ENCODE measurements around the gene CDC42EP4.
"Not testable (repeated sequence)": the region's sequence is repeated elsewhere in the genome, so short reads cannot be mapped to it uniquely, and the experiment has no call there.

The CDC42EP4 gene

GRCh38 chr17:73318836-73319235 lies 7.0 kb upstream of the CDC42EP4 start:
- DNase-seq: no peak

DNA sequence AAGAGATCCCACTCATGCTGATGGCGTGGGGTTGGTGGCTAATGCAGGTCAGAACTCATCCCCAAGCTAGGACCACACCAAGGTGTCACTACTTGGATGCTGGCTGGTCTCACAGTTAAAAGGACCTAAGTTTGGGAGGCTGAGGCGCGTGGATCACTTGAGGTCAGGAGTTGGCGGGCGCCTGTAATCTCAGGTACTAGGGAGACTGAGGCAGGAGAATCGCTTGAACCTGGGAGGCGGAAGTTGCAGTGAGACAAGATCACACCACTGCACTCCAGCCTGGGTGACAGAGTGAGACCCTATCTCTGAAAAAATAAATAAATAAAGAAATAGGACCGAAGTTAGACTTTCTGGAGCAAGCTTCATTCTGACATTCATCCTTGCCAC lies 6.6 kb upstream of the CDC42EP4 start:
- no peak for DNase-seq

GRCh38 chr17:73317513-73318426 lies 6.0 kb upstream of the CDC42EP4 start:
- DNase-seq: no peak

- no peak for DNase-seq
These were observed 5.2 kb upstream of the CDC42EP4 start for GRCh38 chr17:73316919-73317505.

GRCh38 chr17:73315471-73315870 lies 3.7 kb upstream of the CDC42EP4 start:
- no peak for DNase-seq

DNA sequence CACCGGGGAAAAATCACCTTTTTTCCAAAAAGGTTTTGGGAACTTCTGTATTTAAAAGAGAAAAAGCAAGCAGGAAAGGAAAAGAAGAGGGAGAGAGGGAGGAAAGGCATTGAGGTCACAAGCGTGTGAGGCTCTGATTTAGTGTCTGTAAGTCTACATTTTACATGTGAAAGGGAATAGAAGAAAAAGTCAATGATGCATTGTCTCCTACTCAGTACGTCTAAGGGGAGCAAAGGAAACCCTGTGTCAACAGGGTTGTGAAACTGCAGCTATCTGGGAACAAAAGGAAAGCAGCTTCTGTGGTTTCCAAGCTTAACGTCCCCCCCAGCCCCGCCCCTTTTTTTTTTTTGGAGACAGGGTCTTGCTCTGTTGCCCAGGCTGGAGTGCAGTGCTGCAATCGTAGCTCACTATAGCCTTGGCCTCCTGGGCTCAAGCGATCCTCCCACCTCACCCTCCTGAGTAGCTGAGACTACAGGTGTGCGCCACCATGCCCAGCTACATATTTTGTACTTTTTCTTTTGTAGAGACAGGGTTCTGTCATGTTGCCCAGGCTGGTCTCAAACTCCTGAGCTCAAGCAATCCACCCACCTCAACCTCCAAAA lies 1.8 kb upstream of the CDC42EP4 start:
- DNase-seq: no peak

- not testable (repeated sequence) for DNase-seq
These were observed 1.1 kb upstream of the CDC42EP4 start for GRCh38 chr17:73312887-73313286.

- DNase-seq: no peak
These were observed 397 bp downstream of the CDC42EP4 start for GRCh38 chr17:73311428-73311780.

DNA sequence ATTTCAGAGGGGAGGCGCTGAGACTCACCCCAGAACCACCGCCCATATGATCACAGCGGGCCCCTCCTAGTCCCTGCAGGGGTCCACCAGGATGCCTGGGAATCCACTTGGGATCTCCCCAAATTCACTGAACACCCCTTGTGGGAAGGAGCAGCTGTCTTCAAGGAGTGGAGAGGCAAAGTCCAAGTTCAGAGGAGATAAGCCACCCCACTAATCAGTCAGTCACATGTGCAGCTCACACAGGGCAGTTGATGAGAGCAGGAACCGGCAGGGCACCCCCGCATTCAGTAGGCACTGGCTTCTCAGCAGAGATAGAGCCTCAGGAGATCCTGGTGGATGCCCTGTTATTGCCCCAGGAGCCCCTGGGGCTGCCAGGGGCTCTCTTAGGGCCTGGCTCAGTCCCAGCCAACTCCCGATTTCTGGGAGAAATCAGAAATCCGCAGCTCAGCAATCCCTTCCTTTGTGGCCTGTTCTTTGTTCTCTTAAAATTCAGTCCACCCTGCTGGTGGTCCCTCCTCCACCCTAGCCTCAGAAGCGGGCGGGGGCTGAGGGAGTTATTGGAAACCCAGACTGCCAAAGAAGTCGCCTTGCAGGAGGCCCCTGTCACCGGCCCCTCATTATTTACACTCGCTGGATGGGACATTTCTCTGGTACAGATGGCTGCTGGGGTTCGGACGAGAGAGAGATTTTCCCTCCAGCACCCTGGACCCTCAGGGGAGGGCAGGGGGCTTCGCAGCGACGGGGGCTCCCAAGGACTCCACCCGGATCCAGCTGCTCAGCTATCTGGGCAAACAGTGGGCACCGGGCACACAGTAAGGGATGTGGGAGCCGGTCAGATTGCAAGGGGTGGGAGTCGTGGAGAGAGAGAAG lies 1.8 kb downstream of the CDC42EP4 start:
- no peak for DNase-seq

DNA sequence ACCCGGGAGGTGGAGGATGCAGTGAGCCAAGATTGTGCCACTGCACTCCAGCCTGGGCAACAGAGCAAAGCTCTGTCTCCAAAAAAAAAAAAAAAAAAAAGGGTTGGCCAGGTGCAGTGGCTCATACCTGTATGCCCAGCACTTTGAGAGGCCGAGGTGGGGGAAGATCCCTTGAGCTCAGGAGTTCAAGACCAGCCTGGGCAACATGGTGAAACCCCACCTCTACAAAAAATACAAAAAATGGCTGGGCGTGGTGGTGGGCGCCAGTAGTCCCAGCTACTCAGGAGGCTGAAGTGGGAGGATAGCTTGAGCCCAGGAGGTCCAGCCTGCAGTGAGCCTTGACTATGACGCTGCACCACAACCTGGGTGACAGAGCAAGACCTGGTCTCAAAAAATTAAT lies 2.8 kb downstream of the CDC42EP4 start:
- DNase-seq: not testable (repeated sequence)

- DNase-seq: no peak
These were observed 3.6 kb downstream of the CDC42EP4 start for GRCh38 chr17:73308017-73308823.

DNA sequence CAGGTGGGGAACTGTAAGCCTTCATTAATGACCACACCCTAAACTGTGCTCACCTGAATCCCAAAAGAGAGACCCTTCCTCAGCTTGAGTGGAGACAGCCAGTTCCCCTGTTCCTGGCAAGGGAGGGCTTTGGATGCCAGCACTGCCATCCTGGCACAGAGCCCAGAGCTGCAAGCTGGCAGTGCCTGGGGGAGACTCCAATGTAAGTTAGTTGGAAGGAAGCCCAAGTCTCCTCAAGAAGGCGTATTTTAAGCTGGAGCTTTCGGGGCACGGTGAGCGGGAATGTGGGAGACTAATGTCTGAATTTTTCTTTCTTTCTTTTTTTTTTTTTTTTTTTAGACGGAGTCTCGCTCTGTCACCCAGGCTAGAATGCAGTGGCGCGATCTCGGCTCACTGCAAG lies 4.7 kb downstream of the CDC42EP4 start:
- no peak for DNase-seq

DNA sequence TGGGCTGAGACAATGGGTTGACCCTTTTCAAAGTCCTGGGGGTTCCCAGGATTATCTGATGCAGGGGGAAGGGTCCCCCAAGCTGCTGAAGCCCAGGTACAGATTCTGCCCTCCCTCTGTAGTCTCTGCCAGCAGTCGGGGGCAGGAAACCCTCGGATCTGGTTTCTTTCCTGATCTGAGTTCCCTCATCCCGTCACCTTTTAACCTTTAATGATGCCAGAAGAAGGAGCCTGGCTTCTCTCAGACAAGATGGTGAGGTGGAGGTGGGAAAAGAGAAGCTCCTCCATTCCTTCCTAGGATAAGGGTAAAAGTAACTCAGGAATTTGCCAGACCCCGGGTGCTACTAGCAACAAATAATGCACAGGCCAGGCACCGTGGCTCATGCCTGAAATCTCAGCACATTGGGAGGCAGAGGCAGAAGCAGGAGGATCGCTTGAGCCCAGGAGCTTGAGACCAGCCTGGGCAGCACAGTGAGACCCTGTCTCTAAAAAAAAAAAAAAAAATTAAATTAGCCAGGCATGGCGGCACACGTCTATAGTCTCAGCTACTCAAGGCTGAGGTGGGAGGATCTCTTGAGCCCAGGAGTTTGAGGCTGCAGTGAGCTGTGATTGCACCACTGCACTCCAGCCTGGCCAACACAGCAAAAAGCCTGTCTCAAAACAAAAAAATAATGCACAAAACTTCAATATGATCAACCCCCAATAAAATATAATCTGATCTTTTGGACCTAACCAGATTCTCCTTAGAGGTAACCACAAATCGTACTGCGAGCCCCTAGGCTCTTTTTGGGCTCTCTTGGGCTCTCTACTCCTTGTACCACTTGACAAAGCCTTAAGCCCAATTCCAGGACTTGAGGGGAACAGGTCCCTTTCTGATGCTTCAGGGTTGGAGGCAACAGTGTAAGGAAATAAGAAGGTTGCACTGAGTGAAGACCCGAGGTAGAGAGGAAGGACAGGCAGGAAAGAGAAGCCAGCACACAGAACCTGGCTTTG lies 5.7 kb downstream of the CDC42EP4 start:
- DNase-seq: no peak

GRCh38 chr17:73304971-73305812 lies 6.6 kb downstream of the CDC42EP4 start:
- DNase-seq: no peak

DNA sequence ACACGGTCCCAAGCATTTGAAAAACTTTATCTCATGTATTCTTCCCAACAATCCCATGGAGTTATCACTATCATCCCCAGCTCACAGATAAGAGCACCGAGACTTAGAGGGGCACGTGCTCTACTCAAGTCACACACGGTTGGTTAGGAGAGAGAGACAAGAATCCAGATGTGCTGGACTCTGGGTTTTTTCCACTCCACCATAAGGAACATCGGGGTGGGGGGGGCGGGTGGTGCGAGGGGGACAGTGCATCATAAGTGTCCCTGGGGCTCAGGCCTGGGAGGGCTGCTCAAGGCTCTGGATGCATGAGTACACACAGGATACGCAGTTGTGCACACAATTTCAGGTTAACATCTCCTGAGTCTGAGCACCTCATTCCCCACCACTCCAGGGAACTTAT lies 7.4 kb downstream of the CDC42EP4 start:
- DNase-seq: no peak

GRCh38 chr17:73302189-73302588 lies 9.6 kb downstream of the CDC42EP4 start:
- DNase-seq: no peak

GRCh38 chr17:73301369-73301768 lies 10.4 kb downstream of the CDC42EP4 start:
- DNase-seq: no peak

- DNase-seq: no peak
These were observed 11.4 kb downstream of the CDC42EP4 start for GRCh38 chr17:73300392-73300791.

GRCh38 chr17:73297934-73298861 lies 13.6 kb downstream of the CDC42EP4 start:
- no peak for DNase-seq
